Astrocyte (in vitro differentiated cells and primary cell): Measurements from ENCODE around the gene SGCD. TPM values are rescaled to one million over a fixed set of nuclear protein-coding genes. Genes with fewer than 3 reads are reported as not detected.

Experiments used
- DNase-seq: peaks from one replicate; pipeline ENCODE4 v3.0.0-alpha.2; 2010; ENCODE audit warnings: low read depth
- FAIRE-seq: peaks from 2 replicates; lab custom pipeline; 2011; peaks lifted over from hg19 to GRCh38; lab: Jason Lieb, UNC
- H2AFZ ChIP-seq: 2 replicates; pipeline ENCODE4 v1.6.0; 2012; ENCODE audit warnings: low read depth, low read length, inconsistent platforms
- H3K27ac ChIP-seq: 2 replicates; pipeline ENCODE4 v1.5.1; 2011; ENCODE audit warnings: low read depth, low read length, inconsistent platforms
- H3K27me3 ChIP-seq: 2 replicates; pipeline ENCODE4 v1.6.0; 2011; ENCODE audit warnings: low read length, inconsistent platforms; ENCODE audit not compliant: insufficient read depth
- H3K36me3 ChIP-seq: 2 replicates; pipeline ENCODE4 v1.5.1; 2011; ENCODE audit warnings: low read length, inconsistent platforms; ENCODE audit not compliant: insufficient read depth
- H3K4me1 ChIP-seq: 2 replicates; pipeline ENCODE4 v1.5.1; 2011; ENCODE audit warnings: low read length, inconsistent platforms; ENCODE audit not compliant: insufficient read depth
- H3K4me2 ChIP-seq: 2 replicates; pipeline ENCODE4 v1.6.0; 2012; ENCODE audit warnings: low read length, inconsistent platforms
- H3K4me3 ChIP-seq: 2 replicates; pipeline ENCODE4 v1.5.1; 2011; ENCODE audit warnings: low read depth, mild to moderate bottlenecking, low read length, inconsistent platforms; ENCODE audit not compliant: insufficient read depth
- H3K79me2 ChIP-seq: 2 replicates; pipeline ENCODE4 v1.6.0; 2012; ENCODE audit warnings: mild to moderate bottlenecking, low read length, inconsistent platforms; ENCODE audit not compliant: insufficient read depth
- H3K9ac ChIP-seq: 2 replicates; pipeline ENCODE4 v1.6.0; 2012; ENCODE audit warnings: mild to moderate bottlenecking, low read length, inconsistent platforms
- H3K9me3 ChIP-seq: 2 replicates; pipeline ENCODE4 v1.5.1; 2012; ENCODE audit warnings: low read depth, mild to moderate bottlenecking, low read length, inconsistent platforms; ENCODE audit not compliant: insufficient read depth
- H4K20me1 ChIP-seq: 2 replicates; pipeline ENCODE4 v1.6.0; 2012; ENCODE audit warnings: low read length, inconsistent platforms; ENCODE audit not compliant: insufficient read depth
- H3K27ac Mint-ChIP-seq: one replicate; pipeline ENCODE4 v1.8.0; 2021; ENCODE audit warnings: mild to moderate bottlenecking, mixed read lengths; ENCODE audit not compliant: unreplicated experiment
- H3K27me3 Mint-ChIP-seq: one replicate; pipeline ENCODE4 v1.8.0; 2021; ENCODE audit warnings: low read depth, mixed read lengths; ENCODE audit not compliant: unreplicated experiment
- H3K36me3 Mint-ChIP-seq: one replicate; pipeline ENCODE4 v1.8.0; 2021; ENCODE audit warnings: low read depth, mixed read lengths; ENCODE audit not compliant: unreplicated experiment
- H3K4me1 Mint-ChIP-seq: one replicate; pipeline ENCODE4 v1.8.0; 2021; ENCODE audit warnings: low read depth, mixed read lengths; ENCODE audit not compliant: unreplicated experiment
- H3K4me3 Mint-ChIP-seq: one replicate; pipeline ENCODE4 v1.8.0; 2021; ENCODE audit warnings: mild to moderate bottlenecking, moderate library complexity, mixed read lengths; ENCODE audit not compliant: unreplicated experiment
- H3K9me3 Mint-ChIP-seq: one replicate; pipeline ENCODE4 v1.8.0; 2021; ENCODE audit warnings: mild to moderate bottlenecking, mixed read lengths; ENCODE audit not compliant: unreplicated experiment
- CTCF ChIP-seq: IDR thresholded peaks from 2 replicates; pipeline ENCODE4 v1.5.1; 2011; ENCODE audit warnings: low read depth, mild to moderate bottlenecking, inconsistent platforms, low read length, moderate library complexity; ENCODE audit not compliant: insufficient read depth
- EZH2 ChIP-seq: IDR thresholded peaks from 2 replicates; pipeline ENCODE4 v1.6.1; 2012; ENCODE audit warnings: mild to moderate bottlenecking, low read length, inconsistent platforms; ENCODE audit not compliant: insufficient read depth
- total RNA-seq: library from RNA; stranded (reverse); gene quantifications from 2 replicates; pipeline ENCODE4 v1.2.1, GENCODE V29; 2021

SGCD gene
- total RNA-seq, 1 donor from 2014 or later: 2.9 TPM

DNA sequence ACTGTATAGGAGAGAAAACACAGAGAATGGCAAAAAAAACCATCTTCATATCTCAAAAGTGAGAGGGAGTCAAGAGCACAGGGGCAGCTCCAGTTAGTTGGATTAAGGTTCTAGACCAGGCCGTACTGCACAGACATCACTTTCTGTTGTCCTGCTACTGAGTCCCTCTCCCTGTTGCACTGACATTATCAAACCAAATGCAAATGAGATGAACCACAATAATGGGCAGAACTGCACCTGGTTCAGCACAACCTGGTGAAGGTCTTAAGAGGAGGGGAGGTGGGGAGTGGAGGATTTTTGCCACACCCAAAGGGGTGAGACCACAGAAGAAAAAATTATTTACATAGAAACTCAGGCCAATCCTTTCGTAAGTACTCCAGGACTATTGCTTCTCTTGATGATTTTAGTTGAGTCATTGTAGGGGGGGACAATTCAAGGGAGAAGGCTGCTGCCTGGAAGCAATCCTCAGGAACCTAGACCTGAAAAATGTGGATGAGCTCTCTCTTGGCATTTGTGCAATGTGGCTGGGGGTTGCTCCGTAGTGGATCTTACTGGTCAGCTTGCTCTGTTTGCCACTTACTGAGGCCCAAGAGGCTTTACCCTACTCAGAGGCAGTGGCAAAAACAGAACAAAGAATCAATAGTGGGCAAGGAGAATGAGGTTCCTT lies 428.6 kb downstream of the SGCD start:
- Mint-ChIP-seq H3K4me3 (no peak overlapping the region), H3K4me1 (peaks cover 6% of the 10 kb centered on the region), H3K27me3 (peaks cover 3% of the 10 kb centered on the region), H3K9me3 (no peaks in the 10 kb centered on the region), H3K27ac (no peak overlapping the region), H3K36me3 (no peaks in the 10 kb centered on the region)
- no peak for FAIRE-seq
- Histone ChIP-seq H3K4me2 (no peak overlapping the region), H3K27me3 (no peaks in the 10 kb centered on the region), H3K27ac (no peak overlapping the region), H3K9ac (no peak overlapping the region), H3K79me2 (no peaks in the 10 kb centered on the region), H4K20me1 (no peaks in the 10 kb centered on the region), H3K9me3 (peaks cover 2% of the 10 kb centered on the region), H3K4me1 (no peaks in the 10 kb centered on the region), H3K36me3 (no peaks in the 10 kb centered on the region), H3K4me3 (no peak overlapping the region), H2AFZ (no peak overlapping the region)
- no peak for DNase-seq
- TF ChIP-seq CTCF: no peak
- TF ChIP-seq EZH2: no peak

DNA sequence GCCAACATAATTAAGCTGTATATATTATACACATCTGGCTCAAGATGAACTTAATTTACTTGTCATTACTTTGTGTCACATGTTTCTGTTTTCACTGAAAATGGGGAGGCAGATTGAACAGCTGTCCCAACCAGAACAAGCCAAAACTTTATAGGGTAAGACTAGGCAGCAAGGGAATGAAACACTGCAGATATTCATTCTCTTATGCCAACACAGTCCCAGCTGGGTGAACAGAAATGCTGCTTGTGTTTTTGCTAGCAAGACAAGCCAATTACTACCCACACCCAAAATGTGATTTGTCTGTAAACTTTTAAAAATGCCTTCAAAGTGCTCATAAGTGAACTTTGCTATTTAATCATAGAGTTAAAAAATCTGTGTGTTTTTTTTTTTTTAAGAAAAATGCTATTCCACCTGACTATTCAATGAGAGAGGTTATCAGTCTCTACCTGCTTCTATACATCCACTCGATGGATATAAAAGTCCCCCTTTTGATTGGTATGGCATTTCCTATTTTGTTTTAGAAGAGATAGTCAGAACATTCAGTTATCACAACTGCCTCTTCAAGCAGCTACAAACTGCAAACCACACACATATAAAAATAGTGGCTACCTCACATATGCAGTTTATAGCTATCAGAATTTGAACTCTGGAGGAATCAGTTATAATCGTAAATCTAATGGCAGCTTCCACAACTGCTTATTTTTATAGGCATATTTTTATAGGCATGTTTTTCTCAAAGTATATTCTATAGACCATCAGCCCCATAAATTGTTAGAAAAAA lies 431.2 kb downstream of the SGCD start:
- Mint-ChIP-seq H3K4me3 (no peak overlapping the region), H3K27me3 (peaks cover 3% of the 10 kb centered on the region), H3K27ac (no peak overlapping the region), H3K9me3 (no peaks in the 10 kb centered on the region), H3K4me1 (peaks cover 12% of the 10 kb centered on the region), H3K36me3 (no peaks in the 10 kb centered on the region)
- H3K9ac ChIP-seq: no peak overlapping the region
- H3K27me3 ChIP-seq: no peaks in the 10 kb centered on the region
- FAIRE-seq: no peak
- no peaks in the 10 kb centered on the region for H3K79me2 ChIP-seq
- no peak overlapping the region for H2AFZ ChIP-seq
- H4K20me1 ChIP-seq: no peaks in the 10 kb centered on the region
- TF ChIP-seq CTCF (no peak), EZH2 (no peak)
- DNase-seq: no peak
- H3K4me2 ChIP-seq: no peak overlapping the region
- H3K36me3 ChIP-seq: no peaks in the 10 kb centered on the region
- no peak overlapping the region for H3K4me3 ChIP-seq
- no peak overlapping the region for H3K27ac ChIP-seq
- H3K9me3 ChIP-seq: peaks cover 2% of the 10 kb centered on the region
- H3K4me1 ChIP-seq: no peaks in the 10 kb centered on the region

- Histone ChIP-seq H3K79me2 (no peaks in the 10 kb centered on the region), H3K9ac (no peak overlapping the region), H3K4me3 (no peak overlapping the region), H3K27me3 (no peaks in the 10 kb centered on the region), H4K20me1 (no peaks in the 10 kb centered on the region), H2AFZ (no peak overlapping the region), H3K36me3 (no peaks in the 10 kb centered on the region), H3K4me1 (no peaks in the 10 kb centered on the region), H3K9me3 (peaks cover 2% of the 10 kb centered on the region), H3K27ac (no peak overlapping the region), H3K4me2 (no peak overlapping the region)
- peaks cover 15% of the 10 kb centered on the region for H3K4me1 Mint-ChIP-seq
- H3K36me3 Mint-ChIP-seq: no peaks in the 10 kb centered on the region
- no peaks in the 10 kb centered on the region for H3K9me3 Mint-ChIP-seq
- FAIRE-seq (no peak), DNase-seq (no peak)
- no peak overlapping the region for H3K27ac Mint-ChIP-seq
- no peaks in the 10 kb centered on the region for H3K27me3 Mint-ChIP-seq
- H3K4me3 Mint-ChIP-seq: no peak overlapping the region
- no peak for TF ChIP-seq EZH2
- TF ChIP-seq CTCF: no peak
These were observed 432.2 kb downstream of the SGCD start for GRCh38 chr5:156759156-156759555.
